GM18867 (cell line): ENCODE data around the gene ZNF471.

Experiments used
- ATAC-seq: cut with Tn5 transposase; IDR thresholded peaks from one replicate; pipeline ENCODE4 v1.9.1; 2021; ENCODE audit warnings: mild to moderate bottlenecking, moderate library complexity; ENCODE audit not compliant: unreplicated experiment

The ZNF471 gene

DNA sequence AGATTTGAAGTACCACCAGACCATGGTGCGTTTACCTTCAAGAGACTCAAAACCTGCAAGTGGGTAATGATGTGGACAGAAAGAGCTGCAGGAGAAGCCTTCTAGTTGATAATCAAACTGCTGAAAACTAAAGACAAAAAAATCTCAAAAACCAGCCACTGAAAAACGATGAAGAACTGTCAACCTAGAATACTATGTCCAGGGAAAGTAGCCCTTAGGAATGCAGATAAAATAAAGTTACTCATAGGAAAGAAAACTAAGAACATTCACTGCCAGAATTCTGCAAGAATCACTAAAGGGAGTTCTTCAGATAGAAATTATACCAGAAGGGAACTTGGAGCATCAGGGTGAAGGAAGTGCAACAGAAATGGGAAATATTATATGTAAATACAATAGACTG is 64.9 kb downstream of the ZNF471 start:
- no peak for ATAC-seq

DNA sequence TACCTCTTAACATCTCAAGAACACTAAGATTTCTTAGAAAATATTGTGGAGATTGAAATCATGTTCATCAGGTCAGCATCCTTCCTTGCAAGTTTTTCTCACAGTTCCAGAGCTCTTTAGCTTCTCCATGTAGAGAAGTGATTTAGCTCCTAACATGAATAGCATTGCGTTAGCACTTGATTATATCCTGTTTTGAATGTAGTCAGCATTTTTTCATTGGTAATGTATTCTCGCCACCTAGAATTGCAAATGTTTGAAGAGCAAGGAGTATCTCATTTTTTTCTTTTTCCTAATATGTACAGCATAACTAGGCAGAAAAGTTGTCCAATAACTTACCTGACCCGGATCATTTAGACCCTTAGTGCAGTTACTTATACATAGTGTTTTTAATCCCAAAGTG is 66.3 kb downstream of the ZNF471 start:
- no peak for ATAC-seq

DNA sequence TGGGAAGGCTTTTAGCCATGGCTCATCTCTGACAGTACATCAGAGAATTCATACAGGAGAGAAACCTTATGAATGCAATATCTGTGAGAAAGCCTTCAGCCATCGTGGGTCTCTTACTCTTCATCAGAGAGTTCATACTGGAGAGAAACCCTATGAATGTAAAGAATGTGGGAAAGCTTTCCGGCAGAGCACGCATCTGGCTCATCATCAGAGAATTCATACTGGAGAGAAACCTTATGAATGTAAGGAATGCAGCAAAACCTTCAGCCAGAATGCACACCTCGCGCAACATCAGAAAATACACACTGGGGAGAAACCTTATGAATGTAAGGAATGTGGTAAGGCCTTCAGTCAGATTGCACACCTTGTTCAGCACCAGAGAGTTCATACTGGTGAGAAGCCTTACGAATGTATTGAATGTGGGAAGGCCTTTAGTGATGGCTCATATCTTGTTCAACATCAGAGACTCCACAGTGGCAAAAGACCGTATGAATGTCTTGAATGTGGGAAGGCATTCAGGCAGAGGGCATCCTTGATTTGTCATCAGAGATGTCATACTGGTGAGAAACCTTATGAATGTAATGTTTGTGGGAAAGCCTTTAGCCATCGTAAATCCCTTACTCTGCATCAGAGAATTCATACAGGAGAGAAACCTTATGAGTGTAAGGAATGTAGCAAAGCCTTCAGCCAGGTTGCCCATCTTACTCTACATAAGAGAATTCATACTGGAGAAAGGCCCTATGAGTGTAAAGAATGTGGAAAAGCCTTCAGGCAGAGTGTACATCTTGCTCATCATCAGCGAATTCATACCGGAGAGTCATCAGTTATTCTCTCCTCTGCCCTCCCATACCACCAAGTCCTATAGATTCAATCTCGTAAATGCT is 70.3 kb downstream of the ZNF471 start:
- no peak for ATAC-seq
